ENCODE data around the gene ATF7IP.

ATF7IP gene

GRCh38 chr12:14422516-14423230, 57.2 kb downstream of the ATF7IP start:
- DNase-seq = no peak

GRCh38 chr12:14424545-14424944, 59.1 kb downstream of the ATF7IP start:
- no peak for DNase-seq

GRCh38 chr12:14426792-14427191, 61.3 kb downstream of the ATF7IP start:
- no peak for DNase-seq

- DNase-seq = no peak
These were observed 62.4 kb downstream of the ATF7IP start for GRCh38 chr12:14427929-14428328.

- DNase-seq = no peak
These were observed 65.0 kb downstream of the ATF7IP start for GRCh38 chr12:14430394-14430986.

GRCh38 chr12:14431975-14432374, 66.5 kb downstream of the ATF7IP start:
- no peak for DNase-seq

- no peak for DNase-seq
These were observed 70.1 kb downstream of the ATF7IP start for GRCh38 chr12:14435627-14436026.

GRCh38 chr12:14442221-14442881, 76.9 kb downstream of the ATF7IP start:
- DNase-seq = no peak

GRCh38 chr12:14443531-14443930, 78.0 kb downstream of the ATF7IP start:
- DNase-seq = no peak

- no peak for DNase-seq
These were observed 85.0 kb downstream of the ATF7IP start for GRCh38 chr12:14450479-14450878.

- DNase-seq = no peak
These were observed 86.9 kb downstream of the ATF7IP start for GRCh38 chr12:14452336-14452735.

- no peak for DNase-seq
These were observed 87.4 kb downstream of the ATF7IP start for GRCh38 chr12:14452865-14453264.

GRCh38 chr12:14454098-14454907, 88.8 kb downstream of the ATF7IP start:
- no peak for DNase-seq

- no peak for DNase-seq
These were observed 94.8 kb downstream of the ATF7IP start for GRCh38 chr12:14460212-14460841.

GRCh38 chr12:14471497-14471896, 106.0 kb downstream of the ATF7IP start:
- no peak for DNase-seq

- DNase-seq = no peak
These were observed 108.3 kb downstream of the ATF7IP start for GRCh38 chr12:14473707-14474287.

- no peak for DNase-seq
These were observed 113.5 kb downstream of the ATF7IP start for GRCh38 chr12:14479004-14479403.

- no peak for DNase-seq
These were observed 115.7 kb downstream of the ATF7IP start for GRCh38 chr12:14481201-14481600.

- no peak for DNase-seq
These were observed 116.9 kb downstream of the ATF7IP start for GRCh38 chr12:14482361-14482760.

GRCh38 chr12:14482886-14483285, 117.4 kb downstream of the ATF7IP start:
- no peak for DNase-seq

GRCh38 chr12:14495326-14495725, 129.8 kb downstream of the ATF7IP start:
- no peak for DNase-seq

Measured in DMS79 (cell line).